ENCODE data around the gene PLPPR1. TPM values are rescaled to one million over a fixed set of nuclear protein-coding genes. Genes with fewer than 3 reads are reported as not detected.

The PLPPR1 gene
- total RNA-seq, 4 donors from 2014 or later = 0.26 to 3.8 (median 0.57) TPM; not detected in 1

GRCh38 chr9:101098392-101098791, 69.9 kb downstream of the PLPPR1 start:
- no peaks in the 10 kb centered on the region for H3K4me1 ChIP-seq
- no peak overlapping the region for H3K27ac ChIP-seq
- no peaks in the 10 kb centered on the region for H3K27me3 ChIP-seq
- TF ChIP-seq POLR2AphosphoS5 (IDR thresholded peaks at IDR 0.05) (no peak), CTCF (IDR thresholded peaks at IDR 0.05) (no peak), EP300 (IDR thresholded peaks at IDR 0.05) (no peak), POLR2A (IDR thresholded peaks at IDR 0.05) (no peak)
- no peak overlapping the region for H3K4me3 ChIP-seq
- no peaks in the 10 kb centered on the region for H3K36me3 ChIP-seq
- no peaks in the 10 kb centered on the region for H3K9me3 ChIP-seq
- DNase-seq (ENCODE audit: low spot score in 2 of 2) = no peak

GRCh38 chr9:101114317-101114716, 85.8 kb downstream of the PLPPR1 start:
- TF ChIP-seq POLR2AphosphoS5 (IDR thresholded peaks at IDR 0.05) (no peak), EP300 (IDR thresholded peaks at IDR 0.05) (no peak), CTCF (IDR thresholded peaks at IDR 0.05) (no peak), POLR2A (IDR thresholded peaks at IDR 0.05) (no peak)
- DNase-seq (ENCODE audit: low spot score in 2 of 2) = no peak
- Histone ChIP-seq H3K4me3 (no peak overlapping the region), H3K4me1 (no peaks in the 10 kb centered on the region), H3K27ac (no peak overlapping the region), H3K9me3 (no peaks in the 10 kb centered on the region), H3K36me3 (no peaks in the 10 kb centered on the region), H3K27me3 (no peaks in the 10 kb centered on the region)
- 51% methylated on average over 2 of the region's 2 CpGs for WGBS

GRCh38 chr9:101115102-101115501, 86.6 kb downstream of the PLPPR1 start:
- no peaks in the 10 kb centered on the region for H3K4me1 ChIP-seq
- 54% methylated on average over 4 of the region's 4 CpGs for WGBS
- no peak overlapping the region for H3K4me3 ChIP-seq
- H3K27ac ChIP-seq = no peak overlapping the region
- TF ChIP-seq POLR2A (IDR thresholded peaks at IDR 0.05) (no peak), POLR2AphosphoS5 (IDR thresholded peaks at IDR 0.05) (no peak), CTCF (IDR thresholded peaks at IDR 0.05) (no peak), EP300 (IDR thresholded peaks at IDR 0.05) (no peak)
- H3K36me3 ChIP-seq = no peaks in the 10 kb centered on the region
- H3K27me3 ChIP-seq = no peaks in the 10 kb centered on the region
- DNase-seq (ENCODE audit: low spot score in 2 of 2) = no peak
- no peaks in the 10 kb centered on the region for H3K9me3 ChIP-seq

- TF ChIP-seq POLR2A (IDR thresholded peaks at IDR 0.05) = no peak
- no peak for TF ChIP-seq CTCF (IDR thresholded peaks at IDR 0.05)
- Histone ChIP-seq H3K27ac (no peak overlapping the region), H3K4me3 (no peak overlapping the region), H3K9me3 (no peaks in the 10 kb centered on the region), H3K36me3 (no peaks in the 10 kb centered on the region), H3K4me1 (no peaks in the 10 kb centered on the region), H3K27me3 (no peaks in the 10 kb centered on the region)
- no peak for DNase-seq (ENCODE audit: low spot score in 2 of 2)
- WGBS = 60% methylated on average over 1 of the region's 1 CpG
These were observed 88.6 kb downstream of the PLPPR1 start for GRCh38 chr9:101117161-101117560.

GRCh38 chr9:101119206-101119819, 90.8 kb downstream of the PLPPR1 start:
- TF ChIP-seq CTCF (IDR thresholded peaks at IDR 0.05) (peak in 1 of 2 donors; percentile 45), EP300 (IDR thresholded peaks at IDR 0.05) (no peak), POLR2AphosphoS5 (IDR thresholded peaks at IDR 0.05) (no peak), POLR2A (IDR thresholded peaks at IDR 0.05) (no peak)
- H3K4me3 ChIP-seq = no peak overlapping the region
- no peak overlapping the region for H3K27ac ChIP-seq
- no peak for DNase-seq (ENCODE audit: low spot score in 2 of 2)
- 50% methylated on average over 3 of the region's 3 CpGs for WGBS
- no peaks in the 10 kb centered on the region for H3K36me3 ChIP-seq
- H3K9me3 ChIP-seq = peaks cover 7% of the 10 kb centered on the region
- H3K4me1 ChIP-seq = no peaks in the 10 kb centered on the region
- no peaks in the 10 kb centered on the region for H3K27me3 ChIP-seq
